ENCODE measurements around the gene ERMN. TPM values are rescaled to one million over a fixed set of nuclear protein-coding genes. Genes with fewer than 3 reads are reported as not detected.
"Not testable (repeated sequence)": the region's sequence is repeated elsewhere in the genome, so short reads cannot be mapped to it uniquely, and the experiment has no call there.

Gene ERMN
- total RNA-seq, 4 donors from 2014 or later: under 0.01 to 0.17 TPM; not detected in 2

GRCh38 chr2:157349949-157350515 lies 24.4 kb upstream of the ERMN start:
- no peak for DNase-seq (ENCODE audit: extremely low spot score)
- Histone ChIP-seq H3K27me3 (no peaks in the 10 kb centered on the region), H3K4me3 (no peak overlapping the region), H3K36me3 (no peaks in the 10 kb centered on the region), H3K27ac (replicated peaks in 1 of 4) (no peak overlapping the region), H3K9me3 (peaks cover 0 to under 1% (median 0%) of the 10 kb centered on the region in 4 donors), H3K4me1 (no peaks in the 10 kb centered on the region)
- intact Hi-C loops (cut with DNase I): no loop called here
- TF ChIP-seq POLR2A (IDR thresholded peaks at IDR 0.05; ENCODE audit: low read depth) (no peak), CTCF (IDR thresholded peaks at IDR 0.05) (no peak), EP300 (IDR thresholded peaks at IDR 0.05) (no peak), POLR2AphosphoS5 (IDR thresholded peaks at IDR 0.05) (no peak)
- 83% methylated on average over 1 of the region's 1 CpG for WGBS

- Histone ChIP-seq H3K4me1 (no peaks in the 10 kb centered on the region), H3K27ac (replicated peaks in 1 of 4) (no peak overlapping the region), H3K9me3 (peaks cover 0 to 13% (median 0%) of the 10 kb centered on the region in 4 donors), H3K4me3 (no peak overlapping the region), H3K27me3 (no peaks in the 10 kb centered on the region), H3K36me3 (no peaks in the 10 kb centered on the region)
- WGBS: 93% methylated on average over 3 of the region's 3 CpGs
- intact Hi-C loops (cut with DNase I): no loop called here
- DNase-seq (ENCODE audit: extremely low spot score): no peak
- no peak for TF ChIP-seq CTCF (IDR thresholded peaks at IDR 0.05)
- no peak for TF ChIP-seq POLR2A (IDR thresholded peaks at IDR 0.05; ENCODE audit: low read depth)
- no peak for TF ChIP-seq EP300 (IDR thresholded peaks at IDR 0.05)
- TF ChIP-seq POLR2AphosphoS5 (IDR thresholded peaks at IDR 0.05): no peak
These were observed 22.8 kb upstream of the ERMN start for GRCh38 chr2:157348291-157348921.

- Histone ChIP-seq H3K4me1 (no peaks in the 10 kb centered on the region), H3K36me3 (no peaks in the 10 kb centered on the region), H3K27ac (replicated peaks in 1 of 4) (no peak overlapping the region), H3K9me3 (peaks cover 0 to 13% (median 0%) of the 10 kb centered on the region in 4 donors), H3K4me3 (no peak overlapping the region), H3K27me3 (no peaks in the 10 kb centered on the region)
- intact Hi-C loops (cut with DNase I): no loop called here
- no peak for DNase-seq (ENCODE audit: extremely low spot score)
- WGBS: 65% methylated on average over 2 of the region's 2 CpGs
- TF ChIP-seq EP300 (IDR thresholded peaks at IDR 0.05) (no peak), POLR2AphosphoS5 (IDR thresholded peaks at IDR 0.05) (no peak), POLR2A (IDR thresholded peaks at IDR 0.05; ENCODE audit: low read depth) (no peak), CTCF (IDR thresholded peaks at IDR 0.05) (no peak)
These were observed 20.2 kb upstream of the ERMN start for GRCh38 chr2:157345647-157346389.

GRCh38 chr2:157341381-157341780 lies 15.8 kb upstream of the ERMN start:
- WGBS: 100% methylated on average over 2 of the region's 2 CpGs
- H3K4me1 ChIP-seq; H3K4me3 ChIP-seq; H3K27ac ChIP-seq (replicated peaks in 1 of 4); intact Hi-C loops (cut with DNase I); H3K27me3 ChIP-seq; DNase-seq (ENCODE audit: extremely low spot score); H3K36me3 ChIP-seq: not testable (repeated sequence)
- peaks cover 0 to 13% (median 0%) of the 10 kb centered on the region in 4 donors for H3K9me3 ChIP-seq

GRCh38 chr2:157339965-157340655 lies 14.5 kb upstream of the ERMN start:
- no peak for TF ChIP-seq EP300 (IDR thresholded peaks at IDR 0.05)
- 94% methylated on average over 4 of the region's 4 CpGs for WGBS
- Histone ChIP-seq H3K36me3 (no peaks in the 10 kb centered on the region), H3K9me3 (peaks cover 0 to 13% (median 0%) of the 10 kb centered on the region in 4 donors), H3K4me3 (no peak overlapping the region), H3K27ac (replicated peaks in 1 of 4) (no peak overlapping the region), H3K27me3 (no peaks in the 10 kb centered on the region), H3K4me1 (no peaks in the 10 kb centered on the region)
- DNase-seq (ENCODE audit: extremely low spot score): no peak
- intact Hi-C loops (cut with DNase I): no loop called here

All from esophagus muscularis mucosa (tissue), 4 donors.